T-helper 2 cell treated with Interferon-gamma antibody and Interleukin-4, amounts not matched to agents 100 ng/mL and 5 ng/mL, for 36 hours (primary cell): ENCODE data around the gene GPX6. TPM values are rescaled to one million over a fixed set of nuclear protein-coding genes. Genes with fewer than 3 reads are reported as not detected.
"Not testable (repeated sequence)": the region's sequence is repeated elsewhere in the genome, so short reads cannot be mapped to it uniquely, and the experiment has no call there.

Experiments used
- intact Hi-C: fragments of 100-400 bp; cut with micrococcal nuclease; formaldehyde crosslinking; loops from one replicate; pipeline ENCODE4 v1.15.1; 2023
- total RNA-seq: library from RNA; stranded (reverse); gene quantifications from 2 replicates; pipeline ENCODE4 v1.2.3, GENCODE V29; 2022

Gene GPX6
- total RNA-seq, 1 donor from 2014 or later = not detected

- intact Hi-C loops = loop anchor here (5.0 kb wide), 1 partner anchor 55 kb away; no protein-coding TSS in a partner anchor
Measured at GRCh38 chr6:28486988-28487742, 28.4 kb downstream of the GPX6 start.

- intact Hi-C loops = loop anchor here (5.0 kb wide), 1 partner anchor 56 kb away; no protein-coding TSS in a partner anchor
Measured at GRCh38 chr6:28486533-28486932, 29.1 kb downstream of the GPX6 start.

- intact Hi-C loops = loop anchor here (5.0 kb wide), 1 partner anchor 57 kb away; no protein-coding TSS in a partner anchor
Measured at GRCh38 chr6:28485482-28485881, 30.1 kb downstream of the GPX6 start.

- intact Hi-C loops = no loop called here
Measured at GRCh38 chr6:28480253-28480932, 35.2 kb downstream of the GPX6 start.

GRCh38 chr6:28478518-28478917 is 37.1 kb downstream of the GPX6 start:
- intact Hi-C loops = no loop called here

GRCh38 chr6:28474441-28475219 is 41.0 kb downstream of the GPX6 start:
- intact Hi-C loops = no loop called here

- intact Hi-C loops = not testable (repeated sequence)
Measured at GRCh38 chr6:28469153-28469745, 46.3 kb downstream of the GPX6 start.

- intact Hi-C loops = no loop called here
Measured at GRCh38 chr6:28468056-28468455, 47.5 kb downstream of the GPX6 start.

GRCh38 chr6:28462401-28462800 is 53.2 kb downstream of the GPX6 start:
- intact Hi-C loops = no loop called here

GRCh38 chr6:28458568-28458967 is 57.0 kb downstream of the GPX6 start:
- intact Hi-C loops = no loop called here

Other genes starting within 250 kb of the GPX6 start
- gene ZSCAN26, start 248.7 kb downstream of the GPX6 start, total RNA-seq = 7.3 and 8.4 TPM in 2 replicates
- gene PGBD1, start 234.2 kb downstream of the GPX6 start, total RNA-seq = 2.4 and 2.8 TPM in 2 replicates
- gene ZSCAN31, start 179.6 kb downstream of the GPX6 start, total RNA-seq = 0.98 and 1.3 TPM in 2 replicates
- 5.2 and 5.5 TPM in 2 replicates for gene ZKSCAN3, start 165.8 kb downstream of the GPX6 start, total RNA-seq
- gene ZSCAN12, start 116.0 kb downstream of the GPX6 start, total RNA-seq = 4.8 and 5.7 TPM in 2 replicates
- 0.43 and 0.86 TPM in 2 replicates for gene ZSCAN23, start 72.3 kb downstream of the GPX6 start, total RNA-seq
- not detected in 2 replicates for gene GPX5, start 10.1 kb upstream of the GPX6 start, total RNA-seq